Activated naive CD4-positive, alpha-beta T cell treated with anti-CD3 and anti-CD28 coated beads for 36 hours (primary cell): Measurements from ENCODE around the gene RABEP1. TPM values are rescaled to one million over a fixed set of nuclear protein-coding genes. Genes with fewer than 3 reads are reported as not detected.
A peak's percentile ranks its signal among the peaks of the same experiment; 100 is the strongest.

Experiments
- CTCF ChIA-PET: fragments of 350-600 bp; sonication (Branson Sonifier 250); formaldehyde crosslinking; loops from one replicate; lab custom pipeline; 2021; ENCODE audit warnings: antibody characterized with exemption; lab: Charles Lee
- DNase-seq: peaks from one replicate; pipeline ENCODE4 v3.0.0-alpha.2; 2020
- H3K27ac Mint-ChIP-seq: one replicate; pipeline ENCODE4 v1.8.0; 2021; ENCODE audit warnings: mild to moderate bottlenecking, mixed read lengths
- H3K27me3 Mint-ChIP-seq: one replicate; pipeline ENCODE4 v1.8.0; 2021; ENCODE audit warnings: low read depth, mixed read lengths
- H3K36me3 Mint-ChIP-seq: one replicate; pipeline ENCODE4 v1.8.0; 2021; ENCODE audit warnings: low read depth, mixed read lengths
- H3K4me1 Mint-ChIP-seq: one replicate; pipeline ENCODE4 v1.8.0; 2021; ENCODE audit warnings: low read depth, mixed read lengths
- H3K4me3 Mint-ChIP-seq: one replicate; pipeline ENCODE4 v1.8.0; 2021; ENCODE audit warnings: mild to moderate bottlenecking, moderate library complexity, mixed read lengths
- H3K9me3 Mint-ChIP-seq: one replicate; pipeline ENCODE4 v1.8.0; 2021; ENCODE audit warnings: mixed read lengths
- intact Hi-C: fragments of 100-400 bp; cut with micrococcal nuclease; formaldehyde crosslinking; loops from one replicate; pipeline ENCODE4 v1.15.1; 2023
- total RNA-seq, 2 experiments: library from RNA; stranded (reverse); gene quantifications; one replicate each; pipeline ENCODE4 v1.2.3, GENCODE V29; 2021

Gene RABEP1
- total RNA-seq, 2 experiments from 2014 or later: 57.9 to 59.3 TPM

DNA sequence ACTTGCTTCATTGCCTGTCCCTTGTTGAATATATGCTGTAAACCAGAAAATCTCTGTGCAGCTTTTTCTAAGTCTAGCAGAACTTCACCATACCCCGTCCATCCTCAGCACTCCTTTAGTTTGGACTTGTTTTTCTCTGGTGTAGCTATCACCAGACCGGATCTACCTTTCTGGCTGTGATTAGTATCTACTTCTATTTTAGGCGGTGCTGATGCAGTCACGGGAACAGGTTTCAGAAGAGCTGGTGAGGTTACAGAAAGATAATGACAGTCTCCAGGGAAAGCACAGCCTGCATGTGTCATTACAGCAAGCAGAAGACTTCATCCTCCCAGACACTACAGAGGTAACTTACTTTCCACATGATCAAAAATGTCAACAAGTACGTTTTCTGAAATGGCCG is 91.0 kb downstream of the RABEP1 start:
- Mint-ChIP-seq H3K27ac (peak overlapping the region; percentile 56), H3K4me3 (no peak overlapping the region), H3K27me3 (no peaks in the 10 kb centered on the region), H3K4me1 (no peaks in the 10 kb centered on the region), H3K36me3 (peaks cover 19% of the 10 kb centered on the region), H3K9me3 (no peaks in the 10 kb centered on the region)
- intact Hi-C loops: no loop called here
- no peak for DNase-seq
- CTCF ChIA-PET: interaction anchor here (1.2 to 1.4 kb wide), 2 partner anchors 66 to 171 kb away, joined by 3 to 5 read pairs; no protein-coding TSS in a partner anchor

DNA sequence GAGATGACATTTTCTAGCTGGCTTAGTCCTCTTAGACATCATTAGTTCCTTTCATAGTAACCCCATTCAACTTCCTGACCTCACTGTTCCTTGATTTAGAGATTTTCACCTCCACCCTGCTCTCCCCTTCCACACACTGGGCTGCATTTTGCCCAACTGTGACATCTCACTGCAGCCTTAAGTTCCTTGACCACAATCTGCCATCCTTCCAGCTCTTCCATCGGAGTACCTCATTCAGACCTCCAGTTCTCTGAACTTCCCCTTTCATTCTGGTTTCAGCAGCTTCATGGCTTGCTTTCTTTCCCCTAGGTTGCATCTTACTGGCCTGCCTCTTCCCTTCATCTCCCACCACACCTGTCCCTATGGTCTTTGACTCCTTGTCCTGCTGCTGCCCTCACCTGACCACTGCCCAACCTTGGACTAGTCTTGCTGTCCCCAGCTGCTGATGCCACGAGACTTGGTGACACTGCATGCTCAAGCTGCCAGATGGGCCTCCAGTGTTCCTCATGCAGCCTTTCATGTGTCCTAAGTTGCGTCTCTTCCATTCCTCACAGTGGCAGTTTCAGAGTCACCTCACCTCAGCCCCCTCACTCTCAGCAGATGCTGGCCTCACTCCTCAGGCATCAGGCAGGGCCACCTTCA is 96.6 kb downstream of the RABEP1 start:
- Mint-ChIP-seq H3K36me3 (peaks cover 36% of the 10 kb centered on the region), H3K9me3 (no peaks in the 10 kb centered on the region), H3K4me3 (no peak overlapping the region), H3K4me1 (peaks cover 2% of the 10 kb centered on the region), H3K27ac (peak overlapping the region; percentile 8), H3K27me3 (no peaks in the 10 kb centered on the region)
- CTCF ChIA-PET: interaction anchor here (0.8 kb wide), 1 partner anchor 130 kb away, joined by 4 read pairs; no protein-coding TSS in a partner anchor
- intact Hi-C loops: loop anchor here (5.0 kb wide), 1 partner anchor 131 kb away; no protein-coding TSS in a partner anchor
- no peak for DNase-seq

DNA sequence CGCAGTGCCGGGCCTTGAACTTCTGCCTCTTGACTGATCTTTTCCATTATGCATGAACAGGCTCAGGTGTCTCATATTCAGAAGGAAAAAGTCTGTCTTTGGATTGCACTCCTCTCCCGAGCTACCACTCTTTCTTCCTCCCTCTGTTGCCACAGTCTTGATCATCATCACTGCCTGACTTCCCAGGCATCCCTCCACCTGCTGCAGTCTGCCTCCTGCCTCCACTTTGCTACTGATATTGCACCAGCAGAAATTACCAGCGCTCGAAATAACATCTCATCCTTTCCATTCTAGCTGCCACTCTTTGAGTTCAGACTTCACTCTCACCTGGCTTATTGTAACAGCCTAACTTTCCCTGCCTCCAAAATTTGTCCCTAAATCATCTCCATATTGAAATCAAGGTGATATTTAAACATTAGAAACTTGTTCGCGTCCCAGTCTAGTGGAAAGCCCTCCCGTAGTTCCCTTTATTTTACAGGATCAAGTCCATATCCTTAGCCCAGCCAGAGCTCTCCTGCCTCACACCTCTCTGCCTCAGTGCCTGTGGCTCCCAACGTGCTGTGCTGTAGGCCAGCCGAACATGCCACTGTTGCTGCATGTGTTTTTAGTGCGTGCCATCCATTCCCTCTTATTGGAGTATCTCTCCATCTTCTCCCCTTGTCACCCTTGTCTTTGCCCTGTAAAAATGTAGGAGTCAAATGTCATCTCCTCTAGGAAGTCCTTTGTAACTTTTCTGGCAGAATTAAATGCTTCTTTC is 97.4 kb downstream of the RABEP1 start:
- CTCF ChIA-PET: interaction anchor here (0.8 to 2.7 kb wide), 2 partner anchors 11 to 130 kb away, joined by 4 to 6 read pairs; no protein-coding TSS in a partner anchor
- Mint-ChIP-seq H3K4me3 (no peak overlapping the region), H3K27me3 (no peaks in the 10 kb centered on the region), H3K36me3 (peaks cover 37% of the 10 kb centered on the region), H3K27ac (peak overlapping the region; percentile 8), H3K4me1 (peaks cover 2% of the 10 kb centered on the region), H3K9me3 (no peaks in the 10 kb centered on the region)
- no peak for DNase-seq
- intact Hi-C loops: loop anchor here (5.0 kb wide), 1 partner anchor 132 kb away; no protein-coding TSS in a partner anchor

DNA sequence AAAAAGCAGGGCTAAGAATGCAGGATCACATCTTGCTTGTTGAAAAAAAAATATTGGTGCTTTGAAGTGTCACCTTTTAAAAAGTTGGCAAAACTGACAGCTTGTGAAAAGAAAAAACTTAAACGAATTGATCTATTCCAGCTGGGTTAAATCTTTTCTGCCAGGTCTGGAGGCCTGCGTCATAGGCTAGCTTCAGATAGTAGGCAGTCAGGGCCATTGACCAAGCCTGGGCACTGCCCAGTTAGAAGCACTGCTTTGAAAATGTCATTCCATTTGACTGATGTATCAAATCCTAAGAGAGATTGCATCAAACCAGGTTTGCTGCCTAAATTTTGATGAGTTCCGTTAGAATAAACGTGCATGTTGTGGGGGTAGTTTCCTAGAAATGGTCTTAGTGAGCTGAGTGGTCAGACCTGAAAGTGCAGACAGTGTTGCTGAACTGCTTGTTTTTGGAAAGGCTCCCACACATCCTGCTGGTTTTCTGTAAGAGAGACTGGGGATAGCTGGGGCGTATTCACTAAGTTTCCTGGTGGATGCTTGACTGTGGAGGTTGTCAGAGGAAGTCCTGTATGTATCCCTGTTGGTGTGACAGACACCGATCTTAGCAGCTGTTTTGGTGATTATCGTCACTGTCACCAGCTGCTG is 98.5 kb downstream of the RABEP1 start:
- CTCF ChIA-PET: interaction anchor here (2.7 kb wide), 1 partner anchor 10 kb away, joined by 6 read pairs; no protein-coding TSS in a partner anchor
- H3K36me3 Mint-ChIP-seq: peaks cover 37% of the 10 kb centered on the region

DNA sequence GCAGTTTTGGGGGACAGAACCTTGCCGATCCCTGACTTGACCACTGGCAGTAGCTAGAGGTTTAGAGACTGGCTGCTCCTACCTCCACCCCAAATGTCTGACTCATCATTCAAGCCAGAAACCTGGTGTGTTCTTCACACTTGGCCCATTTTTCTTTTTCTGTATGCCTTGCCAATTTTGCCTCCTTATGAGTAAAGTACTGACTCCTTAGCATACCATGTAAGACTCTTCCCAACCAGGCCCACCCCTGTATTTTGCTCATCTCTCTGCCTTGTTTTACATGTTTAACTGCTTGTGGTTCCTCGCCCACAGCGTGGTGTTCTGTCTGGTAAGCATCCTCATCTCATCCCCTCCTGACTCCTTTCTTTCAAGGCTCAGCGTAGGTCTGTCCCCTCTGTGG is 99.5 kb downstream of the RABEP1 start:
- Mint-ChIP-seq H3K4me3 (no peak overlapping the region), H3K36me3 (peaks cover 39% of the 10 kb centered on the region), H3K27me3 (no peaks in the 10 kb centered on the region), H3K9me3 (no peaks in the 10 kb centered on the region), H3K4me1 (peaks cover 4% of the 10 kb centered on the region), H3K27ac (peak overlapping the region; percentile 47)
- intact Hi-C loops: no loop called here
- CTCF ChIA-PET: interaction anchor here (2.7 kb wide), 1 partner anchor 9 kb away, joined by 6 read pairs; no protein-coding TSS in a partner anchor
- no peak for DNase-seq

More for the DNA sequence above, 98.5 kb downstream of the RABEP1 start:
- H3K27ac Mint-ChIP-seq: peak overlapping the region; percentile 55
- H3K4me1 Mint-ChIP-seq: peaks cover 2% of the 10 kb centered on the region
- intact Hi-C loops: no loop called here
- H3K4me3 Mint-ChIP-seq: no peak overlapping the region
- no peaks in the 10 kb centered on the region for H3K27me3 Mint-ChIP-seq
- no peaks in the 10 kb centered on the region for H3K9me3 Mint-ChIP-seq
- no peak for DNase-seq

DNA sequence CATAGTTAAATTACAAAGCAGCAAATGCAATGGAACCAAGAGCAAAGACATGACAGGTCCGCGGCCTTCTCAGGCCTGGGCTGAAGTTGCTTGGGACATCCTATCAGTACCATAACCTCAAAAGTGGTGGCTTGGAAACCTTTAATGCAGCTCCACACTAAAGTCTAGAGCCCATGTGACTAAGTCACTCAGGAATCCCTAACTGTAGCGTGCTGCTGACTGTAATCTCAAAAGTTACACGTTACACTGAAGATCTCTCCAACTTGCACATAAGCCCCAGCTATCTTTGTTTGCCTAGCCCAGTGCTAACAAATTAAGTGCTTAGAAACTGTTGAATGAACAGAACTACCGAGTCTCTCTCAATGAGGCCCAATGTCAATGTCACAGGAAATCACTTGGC is 109.6 kb downstream of the RABEP1 start:
- Mint-ChIP-seq H3K4me1 (peaks cover 9% of the 10 kb centered on the region), H3K36me3 (peaks cover 53% of the 10 kb centered on the region), H3K27ac (no peak overlapping the region), H3K4me3 (no peak overlapping the region), H3K27me3 (no peaks in the 10 kb centered on the region), H3K9me3 (no peaks in the 10 kb centered on the region)
- DNase-seq: no peak
- intact Hi-C loops: no loop called here
- CTCF ChIA-PET: interaction anchor here (1.3 kb wide), 1 partner anchor 20 kb away, joined by 3 read pairs; no protein-coding TSS in a partner anchor

DNA sequence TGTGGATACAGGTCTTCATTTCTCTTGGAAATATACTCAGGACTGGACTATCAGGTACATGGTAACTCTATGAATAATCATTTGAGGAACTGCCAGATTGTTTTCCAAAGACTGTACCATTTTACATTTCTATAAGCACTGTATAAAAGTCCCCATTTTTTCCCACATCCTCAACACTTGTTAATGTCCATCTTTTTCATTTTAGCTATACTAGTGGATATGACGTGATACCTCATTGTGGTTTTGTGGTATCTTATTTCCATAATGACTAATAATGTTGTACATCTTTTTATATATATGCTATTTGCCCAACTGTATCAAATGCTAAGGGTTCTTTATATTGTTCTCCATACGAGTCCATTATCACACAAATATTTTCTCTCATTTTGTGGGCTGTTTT is 114.5 kb downstream of the RABEP1 start:
- DNase-seq: no peak
- H3K27ac Mint-ChIP-seq: no peak overlapping the region
- H3K4me3 Mint-ChIP-seq: no peak overlapping the region
- no peaks in the 10 kb centered on the region for H3K27me3 Mint-ChIP-seq
- H3K4me1 Mint-ChIP-seq: peaks cover 3% of the 10 kb centered on the region
- H3K36me3 Mint-ChIP-seq: peaks cover 48% of the 10 kb centered on the region
- CTCF ChIA-PET: no interaction called here
- intact Hi-C loops: no loop called here
- H3K9me3 Mint-ChIP-seq: no peaks in the 10 kb centered on the region

DNA sequence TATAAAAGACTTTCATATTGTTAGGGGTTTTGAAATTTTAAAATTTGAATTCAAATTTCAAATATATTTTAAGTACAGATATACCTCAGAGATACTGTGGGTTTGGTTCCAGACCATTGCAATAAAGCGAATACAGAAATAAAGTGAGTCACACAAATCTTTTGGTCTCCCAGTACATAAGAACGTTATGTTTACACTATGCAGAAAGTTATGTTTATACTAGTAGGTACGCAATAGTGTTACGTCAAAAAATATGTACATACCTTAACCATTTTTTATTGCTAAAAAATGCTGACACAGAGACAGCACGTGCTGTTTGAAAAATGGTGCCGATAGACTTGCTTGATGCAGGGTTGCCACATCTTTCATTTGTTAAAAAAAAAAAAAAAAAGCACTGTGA is 117.7 kb downstream of the RABEP1 start:
- H3K36me3 Mint-ChIP-seq: peaks cover 36% of the 10 kb centered on the region
- no peak overlapping the region for H3K27ac Mint-ChIP-seq
- CTCF ChIA-PET: no interaction called here
- no peak for DNase-seq
- H3K4me1 Mint-ChIP-seq: peaks cover 3% of the 10 kb centered on the region
- H3K27me3 Mint-ChIP-seq: no peaks in the 10 kb centered on the region
- H3K9me3 Mint-ChIP-seq: no peaks in the 10 kb centered on the region
- H3K4me3 Mint-ChIP-seq: no peak overlapping the region
- intact Hi-C loops: no loop called here

DNA sequence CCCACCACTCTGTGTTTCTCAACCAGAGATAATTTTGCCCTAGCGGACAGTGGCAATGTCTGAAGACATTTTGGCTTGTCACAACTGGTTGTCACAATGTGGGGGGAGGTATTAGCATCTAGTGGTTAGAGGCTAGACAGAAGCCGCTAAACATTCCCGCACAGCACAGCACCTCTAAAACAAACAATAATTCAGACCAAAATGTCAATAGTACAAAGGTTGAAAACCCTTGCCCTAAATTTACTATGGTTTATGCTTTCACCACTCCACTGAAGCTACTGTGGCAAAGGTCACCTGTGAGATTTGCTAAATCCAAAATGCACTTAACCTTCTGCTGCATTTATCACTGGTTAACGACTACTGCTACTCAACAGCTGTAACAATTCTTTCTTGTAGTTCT is 123.3 kb downstream of the RABEP1 start:
- Mint-ChIP-seq H3K4me3 (no peak overlapping the region), H3K9me3 (no peaks in the 10 kb centered on the region), H3K36me3 (peaks cover 20% of the 10 kb centered on the region), H3K27ac (no peak overlapping the region), H3K4me1 (peaks cover 13% of the 10 kb centered on the region), H3K27me3 (no peaks in the 10 kb centered on the region)
- no peak for DNase-seq
- intact Hi-C loops: no loop called here
- CTCF ChIA-PET: interaction anchor here (0.6 kb wide), 1 partner anchor 18 kb away, joined by 3 read pairs; no protein-coding TSS in a partner anchor

DNA sequence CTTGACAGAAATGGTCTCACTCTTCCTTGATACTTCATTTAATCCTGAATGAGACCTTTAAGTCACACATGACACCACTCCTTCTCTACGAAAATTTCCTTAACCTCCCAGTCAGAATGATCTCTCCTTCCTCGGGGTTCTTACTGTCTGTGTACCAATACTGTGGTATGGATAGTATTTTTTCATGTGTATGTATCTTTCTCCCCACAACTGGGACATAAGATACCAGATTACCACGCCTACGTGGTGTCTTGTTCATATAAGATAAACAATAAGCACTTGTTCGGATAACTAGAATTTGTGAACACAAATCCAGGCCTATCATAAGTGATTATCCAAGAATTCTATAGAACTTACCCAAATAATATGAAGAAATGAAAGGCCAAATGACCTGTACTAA is 126.1 kb downstream of the RABEP1 start:
- no peaks in the 10 kb centered on the region for H3K9me3 Mint-ChIP-seq
- H3K27me3 Mint-ChIP-seq: no peaks in the 10 kb centered on the region
- H3K4me3 Mint-ChIP-seq: no peak overlapping the region
- H3K36me3 Mint-ChIP-seq: peaks cover 38% of the 10 kb centered on the region
- intact Hi-C loops: no loop called here
- DNase-seq: no peak
- CTCF ChIA-PET: interaction anchor here (1.0 kb wide), 1 partner anchor 31 kb away, joined by 5 read pairs; the partner anchor contains the start of gene C1QBP
- H3K4me1 Mint-ChIP-seq: peaks cover 31% of the 10 kb centered on the region
- H3K27ac Mint-ChIP-seq: no peak overlapping the region

DNA sequence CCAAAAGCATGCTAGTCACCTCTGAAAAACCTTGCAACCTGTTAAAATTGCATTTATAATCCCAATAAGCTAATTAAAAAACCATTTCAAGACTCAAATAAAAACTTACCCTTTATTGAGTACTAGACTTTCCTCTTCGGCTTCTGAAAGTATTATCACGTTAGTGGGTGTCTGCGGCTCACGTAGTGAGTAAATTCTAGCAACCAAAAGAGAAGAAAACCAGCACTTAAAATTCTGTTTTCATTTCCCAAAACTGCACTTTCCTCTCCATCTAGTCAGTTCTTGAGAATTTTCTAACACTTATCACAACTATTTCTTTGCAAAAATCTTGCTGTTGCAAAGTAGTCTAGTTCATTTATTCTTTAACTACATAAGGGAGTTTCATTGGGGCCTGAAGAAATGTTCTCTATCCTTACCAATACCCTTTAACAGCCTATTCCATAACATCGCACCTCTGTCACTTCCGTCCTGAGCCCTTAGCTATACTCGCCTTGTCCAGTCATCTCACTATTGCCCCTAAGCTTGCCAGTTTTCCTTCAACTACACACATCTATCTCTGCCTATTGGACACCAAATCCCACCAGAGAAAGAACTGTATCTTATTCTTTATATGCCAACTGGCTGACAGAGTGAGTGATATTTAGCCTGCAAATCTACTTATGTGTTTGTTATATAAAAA is 128.6 kb downstream of the RABEP1 start:
- DNase-seq: no peak
- no peaks in the 10 kb centered on the region for H3K27me3 Mint-ChIP-seq
- H3K27ac Mint-ChIP-seq: peak overlapping the region; percentile 2
- H3K4me3 Mint-ChIP-seq: no peak overlapping the region
- peaks cover 43% of the 10 kb centered on the region for H3K4me1 Mint-ChIP-seq
- peaks cover 42% of the 10 kb centered on the region for H3K36me3 Mint-ChIP-seq
- intact Hi-C loops: no loop called here
- CTCF ChIA-PET: no interaction called here
- no peaks in the 10 kb centered on the region for H3K9me3 Mint-ChIP-seq
